ENCODE measurements around the gene PCIF1. TPM values are rescaled to one million over a fixed set of nuclear protein-coding genes. Genes with fewer than 3 reads are reported as not detected.

Gene PCIF1
- total RNA-seq, 1 experiment from 2014 or later, result 26.8 TPM

DNA sequence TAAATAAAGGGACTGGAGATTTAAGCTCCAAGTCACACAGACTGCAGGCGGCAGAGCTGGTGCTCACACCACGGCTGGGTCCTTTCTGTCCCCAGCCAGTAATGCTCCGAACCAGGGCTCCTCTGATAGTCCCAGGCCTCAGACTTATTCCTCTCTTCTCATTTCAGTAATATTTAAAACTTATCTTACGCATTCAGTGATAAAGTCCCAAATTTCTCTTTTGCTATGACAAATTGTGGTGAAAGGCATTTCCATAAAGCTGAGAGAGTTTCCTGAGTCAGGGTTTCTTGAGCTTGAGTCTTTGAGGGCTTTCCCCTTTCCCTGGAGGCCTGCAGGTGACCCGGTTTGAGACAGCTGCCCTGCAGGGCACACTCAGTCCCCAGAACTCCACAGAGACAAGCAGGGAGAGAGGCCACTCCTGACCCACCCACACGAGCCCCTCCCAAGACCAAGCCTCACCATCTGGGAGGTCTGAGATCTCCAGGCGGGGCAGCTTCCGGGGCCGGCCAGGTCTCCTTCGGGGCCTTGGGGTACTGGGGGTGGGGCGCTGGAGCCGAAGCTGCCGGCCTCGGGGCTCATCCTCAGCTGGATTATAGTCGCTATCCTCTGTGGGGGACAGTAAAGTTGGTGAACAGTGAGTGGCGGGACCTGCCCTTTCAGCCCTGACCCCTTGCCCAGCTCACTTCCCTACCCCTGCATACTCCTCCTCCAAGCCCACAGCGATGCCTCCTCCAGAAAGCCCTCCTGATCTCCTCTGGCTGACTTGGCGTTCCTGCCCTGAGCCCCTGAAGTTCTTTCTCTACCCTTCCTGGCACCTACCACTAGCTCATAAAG, 30.9 kb downstream of the PCIF1 start:
- no peak overlapping the region for H3K27ac ChIP-seq (ENCODE audit: insufficient read length, low read depth, low read length)
- peak overlapping the region in 1 of 3 experiments; percentile 82; a peak in 2 of 7 replicates for H3K27ac Mint-ChIP-seq
- H3K36me3 Mint-ChIP-seq (ENCODE audit: insufficient read depth in 1 of 3, low read depth in 3 of 3), result peaks cover 12 to 62% (median 41%) of the 10 kb centered on the region in 3 experiments; a peak in 6 of 7 replicates
- no peak overlapping the region for H3K56ac ChIP-seq (ENCODE audit: insufficient read length, low read depth, low read length)
- H3K27me3 ChIP-seq (ENCODE audit: insufficient read depth, low read length), result no peaks in the 10 kb centered on the region
- no peak overlapping the region for H2BK15ac ChIP-seq (ENCODE audit: low read depth, low read length)
- H2BK12ac ChIP-seq (ENCODE audit: insufficient read length, low read depth, low read length), result no peak overlapping the region
- no peak overlapping the region for H3K14ac ChIP-seq (ENCODE audit: insufficient read depth, low read length)
- no peak overlapping the region for H4K91ac ChIP-seq (ENCODE audit: insufficient read length, low read depth, low read length)
- no peak overlapping the region for H2AFZ ChIP-seq (ENCODE audit: low read length)
- H3K9me3 ChIP-seq (ENCODE audit: control insufficient read depth, low read depth, low read length), result no peaks in the 10 kb centered on the region
- no peaks in the 10 kb centered on the region for H3K79me2 ChIP-seq (ENCODE audit: insufficient read depth, low read length)
- peak; percentile 14 for DNase-seq
- no peak overlapping the region for H3K4me2 ChIP-seq (ENCODE audit: insufficient read depth, insufficient read length, low read length)
- no peak overlapping the region for H4K5ac ChIP-seq (ENCODE audit: insufficient read length, low read depth, low read length)
- WGBS (ENCODE audit: extremely low coverage, insufficient read length, low lambda C conversion rate), result no CpG with 5 or more reads among the region's 18 CpGs
- H2BK120ac ChIP-seq (ENCODE audit: low read depth, low read length, poor library complexity, severe bottlenecking), result no peak overlapping the region
- no peaks in the 10 kb centered on the region for H3K4me1 ChIP-seq (ENCODE audit: insufficient read depth, low read length)
- H3K23me2 ChIP-seq (ENCODE audit: insufficient read length, low read depth, low read length, poor library complexity, severe bottlenecking), result peaks cover 2% of the 10 kb centered on the region
- peaks cover 6% of the 10 kb centered on the region in 2 experiments for H3K4me1 Mint-ChIP-seq
- no peak overlapping the region for H2BK5ac ChIP-seq (ENCODE audit: insufficient read length, low read length)
- H2AK5ac ChIP-seq (ENCODE audit: insufficient read length, low read length), result no peak overlapping the region
- H3K23ac ChIP-seq (ENCODE audit: insufficient read length, low read depth, low read length), result no peak overlapping the region
- H3K4me3 Mint-ChIP-seq, result no peak overlapping the region
- no peaks in the 10 kb centered on the region for H4K20me1 ChIP-seq (ENCODE audit: control insufficient read depth, insufficient read depth, insufficient read length)
- H2BK20ac ChIP-seq (ENCODE audit: low read depth, low read length, poor library complexity, severe bottlenecking), result no peak overlapping the region
- no peaks in the 10 kb centered on the region for H3K79me1 ChIP-seq (ENCODE audit: insufficient read depth, low read depth, low read length, poor library complexity, severe bottlenecking)
- H3K18ac ChIP-seq (ENCODE audit: insufficient read length, low read depth, low read length), result no peak overlapping the region
- TF ChIP-seq, protein P1, sequence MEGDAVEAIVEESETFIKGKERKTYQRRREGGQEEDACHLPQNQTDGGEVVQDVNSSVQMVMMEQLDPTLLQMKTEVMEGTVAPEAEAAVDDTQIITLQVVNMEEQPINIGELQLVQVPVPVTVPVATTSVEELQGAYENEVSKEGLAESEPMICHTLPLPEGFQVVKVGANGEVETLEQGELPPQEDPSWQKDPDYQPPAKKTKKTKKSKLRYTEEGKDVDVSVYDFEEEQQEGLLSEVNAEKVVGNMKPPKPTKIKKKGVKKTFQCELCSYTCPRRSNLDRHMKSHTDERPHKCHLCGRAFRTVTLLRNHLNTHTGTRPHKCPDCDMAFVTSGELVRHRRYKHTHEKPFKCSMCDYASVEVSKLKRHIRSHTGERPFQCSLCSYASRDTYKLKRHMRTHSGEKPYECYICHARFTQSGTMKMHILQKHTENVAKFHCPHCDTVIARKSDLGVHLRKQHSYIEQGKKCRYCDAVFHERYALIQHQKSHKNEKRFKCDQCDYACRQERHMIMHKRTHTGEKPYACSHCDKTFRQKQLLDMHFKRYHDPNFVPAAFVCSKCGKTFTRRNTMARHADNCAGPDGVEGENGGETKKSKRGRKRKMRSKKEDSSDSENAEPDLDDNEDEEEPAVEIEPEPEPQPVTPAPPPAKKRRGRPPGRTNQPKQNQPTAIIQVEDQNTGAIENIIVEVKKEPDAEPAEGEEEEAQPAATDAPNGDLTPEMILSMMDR (conservative IDR thresholded peaks at IDR 0.05), result no peak
- H3K4ac ChIP-seq (ENCODE audit: low read depth, low read length), result no peak overlapping the region
- no peak overlapping the region for H4K8ac ChIP-seq (replicated peaks; ENCODE audit: insufficient read length, low read depth, low read length)
- H3T11ph ChIP-seq (ENCODE audit: low read length), result no peak overlapping the region
- no peaks in the 10 kb centered on the region for H3K9me3 Mint-ChIP-seq
- H3K9ac ChIP-seq (ENCODE audit: extremely low read depth, insufficient read length, low read length), result no peak overlapping the region
- no peaks in the 10 kb centered on the region for H3K27me3 Mint-ChIP-seq (ENCODE audit: low read depth)
